Chondrocyte (in vitro differentiated cells): ENCODE results near the gene HELZ2. TPM values are rescaled to one million over a fixed set of nuclear protein-coding genes. Genes with fewer than 3 reads are reported as not detected.
"Not testable (repeated sequence)": the region's sequence is repeated elsewhere in the genome, so short reads cannot be mapped to it uniquely, and the experiment has no call there.

Experiments
- DNase-seq: peaks from one replicate; pipeline ENCODE4 v3.0.0; 2021; ENCODE audit warnings: mixed read lengths, low spot score
- H3K27ac Mint-ChIP-seq: one replicate; pipeline ENCODE4 v1.8.0; 2021; ENCODE audit warnings: mild to moderate bottlenecking, moderate library complexity, mixed read lengths; ENCODE audit not compliant: unreplicated experiment
- H3K27me3 Mint-ChIP-seq: 2 replicates; pipeline ENCODE4 v1.8.0; 2021; ENCODE audit warnings: low read depth, mixed read lengths
- H3K36me3 Mint-ChIP-seq: 2 replicates; pipeline ENCODE4 v1.8.0; 2021; ENCODE audit warnings: low read depth, mixed read lengths
- H3K4me1 Mint-ChIP-seq: 2 replicates; pipeline ENCODE4 v1.8.0; 2021; ENCODE audit warnings: low read depth, mild to moderate bottlenecking, mixed read lengths
- H3K4me3 Mint-ChIP-seq: one replicate; pipeline ENCODE4 v1.8.0; 2021; ENCODE audit warnings: mild to moderate bottlenecking, moderate library complexity, mixed read lengths; ENCODE audit not compliant: unreplicated experiment
- H3K9me3 Mint-ChIP-seq: 2 replicates; pipeline ENCODE4 v1.8.0; 2021; ENCODE audit warnings: low read depth, mixed read lengths
- total RNA-seq: library from RNA; stranded (reverse); gene quantifications from 3 replicates; pipeline ENCODE4 v1.2.1, GENCODE V29; 2021
- TF ChIP-seq, protein P1 (sequence below): fragments of 200-600 bp; sonication (generic); IDR thresholded peaks from 2 replicates; pipeline ENCODE4 v1.5.0; 2021; ENCODE audit warnings: antibody characterized with exemption, mild to moderate bottlenecking, moderate library complexity

The HELZ2 gene
- total RNA-seq, 1 donor from 2014 or later: 14.9 TPM

DNA sequence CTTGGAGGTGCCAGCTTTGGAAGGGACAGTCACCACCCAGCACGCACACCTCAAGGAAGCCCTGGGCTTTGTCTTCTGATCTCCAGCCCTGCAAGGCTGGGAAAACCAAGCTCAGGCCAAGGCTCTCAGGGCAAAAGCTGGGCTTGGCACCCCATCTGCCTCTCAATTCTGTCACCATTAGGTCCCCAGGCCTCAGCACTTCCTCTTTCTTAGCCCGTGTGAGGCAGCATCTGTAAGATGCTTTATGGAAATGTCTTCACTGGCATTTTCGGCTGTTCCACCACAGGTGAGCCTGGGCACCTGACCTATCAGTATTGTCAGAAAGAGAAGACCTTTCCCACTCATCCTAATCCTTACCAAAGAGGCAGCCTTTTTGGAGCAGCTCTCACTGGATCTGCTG is 28.3 kb upstream of the HELZ2 start:
- peak; percentile 34 for DNase-seq
- TF ChIP-seq, protein P1, sequence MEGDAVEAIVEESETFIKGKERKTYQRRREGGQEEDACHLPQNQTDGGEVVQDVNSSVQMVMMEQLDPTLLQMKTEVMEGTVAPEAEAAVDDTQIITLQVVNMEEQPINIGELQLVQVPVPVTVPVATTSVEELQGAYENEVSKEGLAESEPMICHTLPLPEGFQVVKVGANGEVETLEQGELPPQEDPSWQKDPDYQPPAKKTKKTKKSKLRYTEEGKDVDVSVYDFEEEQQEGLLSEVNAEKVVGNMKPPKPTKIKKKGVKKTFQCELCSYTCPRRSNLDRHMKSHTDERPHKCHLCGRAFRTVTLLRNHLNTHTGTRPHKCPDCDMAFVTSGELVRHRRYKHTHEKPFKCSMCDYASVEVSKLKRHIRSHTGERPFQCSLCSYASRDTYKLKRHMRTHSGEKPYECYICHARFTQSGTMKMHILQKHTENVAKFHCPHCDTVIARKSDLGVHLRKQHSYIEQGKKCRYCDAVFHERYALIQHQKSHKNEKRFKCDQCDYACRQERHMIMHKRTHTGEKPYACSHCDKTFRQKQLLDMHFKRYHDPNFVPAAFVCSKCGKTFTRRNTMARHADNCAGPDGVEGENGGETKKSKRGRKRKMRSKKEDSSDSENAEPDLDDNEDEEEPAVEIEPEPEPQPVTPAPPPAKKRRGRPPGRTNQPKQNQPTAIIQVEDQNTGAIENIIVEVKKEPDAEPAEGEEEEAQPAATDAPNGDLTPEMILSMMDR: no peak
- Mint-ChIP-seq H3K4me1 (no peaks in the 10 kb centered on the region), H3K4me3 (no peak overlapping the region), H3K36me3 (peaks cover 10% of the 10 kb centered on the region), H3K27ac (no peak overlapping the region), H3K27me3 (no peaks in the 10 kb centered on the region), H3K9me3 (no peaks in the 10 kb centered on the region)

DNA sequence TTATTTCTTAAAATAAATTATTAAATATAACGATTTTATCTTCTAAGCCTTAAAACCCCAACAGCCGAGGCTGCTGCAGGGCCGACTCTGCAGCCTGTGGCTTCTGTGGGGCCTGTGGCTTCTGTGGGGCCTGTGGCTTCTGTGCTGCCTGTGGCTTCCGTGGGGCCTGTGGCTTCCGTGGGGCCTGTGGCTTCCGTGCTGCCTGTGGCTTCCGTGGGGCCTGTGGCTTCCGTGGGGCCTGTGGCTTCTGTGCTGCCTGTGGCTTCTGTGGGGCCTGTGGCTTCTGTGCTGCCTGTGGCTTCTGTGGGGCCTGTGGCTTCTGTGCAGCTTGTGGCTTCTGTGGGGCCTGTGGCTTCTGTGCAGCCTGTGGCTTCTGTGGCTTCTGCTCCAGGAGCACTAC is 27.6 kb upstream of the HELZ2 start:
- H3K4me3 Mint-ChIP-seq, H3K27ac Mint-ChIP-seq, H3K36me3 Mint-ChIP-seq, H3K27me3 Mint-ChIP-seq, H3K9me3 Mint-ChIP-seq, H3K4me1 Mint-ChIP-seq: not testable (repeated sequence)
- peak; percentile 13 for DNase-seq

- Mint-ChIP-seq H3K4me3 (no peak overlapping the region), H3K27me3 (no peaks in the 10 kb centered on the region), H3K4me1 (no peaks in the 10 kb centered on the region), H3K9me3 (no peaks in the 10 kb centered on the region), H3K36me3 (peaks cover 13% of the 10 kb centered on the region), H3K27ac (no peak overlapping the region)
- DNase-seq: peak; percentile 68
- TF ChIP-seq, protein P1: no peak
Observed at GRCh38 chr20:63599396-63600050, 25.5 kb upstream of the HELZ2 start.

GRCh38 chr20:63598479-63599395 is 24.7 kb upstream of the HELZ2 start:
- Mint-ChIP-seq H3K27me3 (no peaks in the 10 kb centered on the region), H3K4me3 (no peak overlapping the region), H3K36me3 (peaks cover 13% of the 10 kb centered on the region)

GRCh38 chr20:63597651-63598478 is 23.8 kb upstream of the HELZ2 start:
- DNase-seq: peak; percentile 79
- Mint-ChIP-seq H3K27ac (no peak overlapping the region), H3K4me1 (no peaks in the 10 kb centered on the region), H3K4me3 (no peak overlapping the region), H3K27me3 (no peaks in the 10 kb centered on the region), H3K36me3 (peaks cover 17% of the 10 kb centered on the region), H3K9me3 (no peaks in the 10 kb centered on the region)
- TF ChIP-seq, protein P1: no peak

More at GRCh38 chr20:63598479-63599395, 24.7 kb upstream of the HELZ2 start:
- H3K4me1 Mint-ChIP-seq: no peaks in the 10 kb centered on the region
- peak; percentile 87 for DNase-seq
- TF ChIP-seq, protein P1: no peak
- H3K27ac Mint-ChIP-seq: no peak overlapping the region
- H3K9me3 Mint-ChIP-seq: no peaks in the 10 kb centered on the region
